Fibroblast of lung (primary cell): ENCODE results near the gene ADPGK.

Experiments used
- CTCF ChIP-seq, 2 donors: IDR thresholded peaks in 1 of 2; conservative IDR thresholded peaks in 1 of 2; 1 replicate in 1 of 2; 2 replicates in 1 of 2; pipeline ENCODE4 v1.5.1; 2011 to 2012; ENCODE audit warnings: low read length in 2 of 2, control low read depth in 1 of 2, inconsistent platforms in 1 of 2, low read depth in 1 of 2, mild to moderate bottlenecking in 1 of 2
- EZH2 ChIP-seq: IDR thresholded peaks from 2 replicates; pipeline ENCODE4 v1.5.1; 2012; ENCODE audit warnings: low read length, control low read depth, mild to moderate bottlenecking; ENCODE audit errors: missing control alignments

GRCh38 chr15:72727154-72727553, 56.4 kb downstream of the ADPGK start:
- TF ChIP-seq CTCF (conservative IDR thresholded peaks at IDR 0.05 in 1 of 2, IDR thresholded peaks at IDR 0.05 in 1 of 2; ENCODE audit: low read depth in 1 of 2, low read length in 2 of 2), result no peak
- TF ChIP-seq EZH2, result no peak
